OCI-LY1 (cell line): ENCODE measurements around the gene ZNF91.
"Not testable (repeated sequence)": the region's sequence is repeated elsewhere in the genome, so short reads cannot be mapped to it uniquely, and the experiment has no call there.

ENCODE experiments used
- EZH2 ChIP-seq: fragments of 200-600 bp; sonication (generic), shearing (Covaris generic); IDR thresholded peaks from 2 replicates; pipeline ENCODE4 v1.8.0; 2017; ENCODE audit warnings: borderline replicate concordance, mixed run types, mild to moderate bottlenecking, antibody characterized with exemption, low read length, moderate library complexity, mixed read lengths
- TF ChIP-seq, protein P1 (sequence below): fragments of 200-600 bp; sonication (generic), shearing (Covaris generic); IDR thresholded peaks from 2 replicates; pipeline ENCODE4 v1.5.1; 2017; ENCODE audit warnings: mild to moderate bottlenecking, antibody characterized with exemption, low read length, moderate library complexity, mixed read lengths

DNA sequence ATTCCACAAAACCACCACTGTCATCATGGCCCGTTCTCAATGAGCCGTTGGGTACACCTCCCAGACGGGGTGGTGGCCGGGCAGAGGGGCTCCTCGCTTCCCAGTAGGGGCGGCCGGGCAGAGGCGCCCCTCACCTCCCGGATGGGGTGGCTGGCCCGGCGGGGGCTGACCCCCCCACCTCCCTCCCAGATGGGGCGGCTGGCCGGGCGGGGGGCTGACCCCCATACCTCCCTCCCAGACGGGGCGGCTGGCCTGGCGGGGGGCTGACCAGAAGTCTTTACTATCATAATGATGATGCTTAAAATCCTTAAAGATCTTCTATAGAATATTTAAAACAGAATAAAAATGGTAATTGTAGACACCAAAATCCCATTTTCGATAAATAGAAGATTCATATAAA, 29.2 kb downstream of the ZNF91 start:
- TF ChIP-seq, protein P1, sequence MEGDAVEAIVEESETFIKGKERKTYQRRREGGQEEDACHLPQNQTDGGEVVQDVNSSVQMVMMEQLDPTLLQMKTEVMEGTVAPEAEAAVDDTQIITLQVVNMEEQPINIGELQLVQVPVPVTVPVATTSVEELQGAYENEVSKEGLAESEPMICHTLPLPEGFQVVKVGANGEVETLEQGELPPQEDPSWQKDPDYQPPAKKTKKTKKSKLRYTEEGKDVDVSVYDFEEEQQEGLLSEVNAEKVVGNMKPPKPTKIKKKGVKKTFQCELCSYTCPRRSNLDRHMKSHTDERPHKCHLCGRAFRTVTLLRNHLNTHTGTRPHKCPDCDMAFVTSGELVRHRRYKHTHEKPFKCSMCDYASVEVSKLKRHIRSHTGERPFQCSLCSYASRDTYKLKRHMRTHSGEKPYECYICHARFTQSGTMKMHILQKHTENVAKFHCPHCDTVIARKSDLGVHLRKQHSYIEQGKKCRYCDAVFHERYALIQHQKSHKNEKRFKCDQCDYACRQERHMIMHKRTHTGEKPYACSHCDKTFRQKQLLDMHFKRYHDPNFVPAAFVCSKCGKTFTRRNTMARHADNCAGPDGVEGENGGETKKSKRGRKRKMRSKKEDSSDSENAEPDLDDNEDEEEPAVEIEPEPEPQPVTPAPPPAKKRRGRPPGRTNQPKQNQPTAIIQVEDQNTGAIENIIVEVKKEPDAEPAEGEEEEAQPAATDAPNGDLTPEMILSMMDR, result not testable (repeated sequence)
- TF ChIP-seq EZH2, result not testable (repeated sequence)
